HL-60/S4 treated with retinoic acid at 250 ng/mL for 4 days and 3 days (cell line): ENCODE results near the gene BST1.

Source experiments
- in situ Hi-C: fragments of 300-500 bp; cut with MboI; formaldehyde crosslinking; loops from 2 replicates; pipeline ENCODE4 v1.7.0; 2022; ENCODE audit warnings: low sequenced_read_pairs

BST1 gene, protein sequence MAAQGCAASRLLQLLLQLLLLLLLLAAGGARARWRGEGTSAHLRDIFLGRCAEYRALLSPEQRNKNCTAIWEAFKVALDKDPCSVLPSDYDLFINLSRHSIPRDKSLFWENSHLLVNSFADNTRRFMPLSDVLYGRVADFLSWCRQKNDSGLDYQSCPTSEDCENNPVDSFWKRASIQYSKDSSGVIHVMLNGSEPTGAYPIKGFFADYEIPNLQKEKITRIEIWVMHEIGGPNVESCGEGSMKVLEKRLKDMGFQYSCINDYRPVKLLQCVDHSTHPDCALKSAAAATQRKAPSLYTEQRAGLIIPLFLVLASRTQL

GRCh38 chr4:15702941-15703403 lies at the start of gene BST1:
TSS of gene BST1 (plus strand) at chr4:15703065. CDS start at chr4:15703145, 80 bp downstream.
- in situ Hi-C loops = no loop called here

GRCh38 chr4:15653420-15653819 lies 49.4 kb upstream of the BST1 start:
- in situ Hi-C loops = no loop called here

GRCh38 chr4:15653864-15654592 lies 48.8 kb upstream of the BST1 start:
- in situ Hi-C loops = no loop called here

- in situ Hi-C loops = no loop called here
These were observed 48.2 kb upstream of the BST1 start for GRCh38 chr4:15654593-15655222.

DNA sequence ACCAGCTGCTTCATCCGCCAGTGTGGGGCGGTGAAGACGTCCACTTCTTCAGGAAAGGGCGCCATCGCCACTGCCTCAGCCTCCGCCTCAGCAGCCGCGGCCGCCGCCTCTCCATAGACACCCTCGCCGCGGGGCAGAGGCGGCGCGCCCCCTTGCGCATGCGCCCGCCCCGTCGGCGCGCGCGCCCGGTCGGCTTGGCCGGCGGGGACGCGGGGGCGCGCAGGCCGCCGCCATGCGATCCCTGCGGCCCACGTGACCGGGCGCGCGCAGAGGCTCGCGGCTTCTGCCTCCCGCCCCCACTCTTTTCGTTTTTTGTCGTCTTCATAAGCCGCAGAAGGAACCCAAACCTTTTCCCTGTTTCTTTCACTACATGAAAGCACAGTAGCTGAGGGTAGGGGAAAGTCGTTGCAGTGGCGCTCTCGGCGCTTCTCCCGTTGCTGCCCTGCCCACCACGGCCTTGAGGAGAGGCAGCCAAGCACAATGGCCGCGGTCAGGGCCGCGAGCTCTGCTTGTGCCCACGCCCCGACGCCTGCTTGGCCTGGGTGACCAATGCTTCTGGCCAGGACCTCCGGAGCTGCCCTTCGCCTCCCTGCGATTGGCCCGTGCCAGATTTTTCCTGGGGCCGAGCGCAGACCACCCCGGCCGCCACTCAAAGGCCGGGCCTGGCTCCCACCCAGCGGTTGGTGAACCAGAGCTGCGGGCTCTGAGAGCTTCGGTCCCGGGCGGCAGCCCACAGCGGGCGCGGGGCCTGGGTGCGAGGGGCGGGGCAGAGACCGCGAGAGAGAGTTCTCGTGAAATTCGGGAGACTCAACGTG lies 47.4 kb upstream of the BST1 start, which contains the start of gene FBXL5:
Gene FBXL5, minus strand, starts transcription at position 135 of the 815 bp plus-strand sequence. Its CDS starts 70 bp downstream, at position 65.
- in situ Hi-C loops = no loop called here

DNA sequence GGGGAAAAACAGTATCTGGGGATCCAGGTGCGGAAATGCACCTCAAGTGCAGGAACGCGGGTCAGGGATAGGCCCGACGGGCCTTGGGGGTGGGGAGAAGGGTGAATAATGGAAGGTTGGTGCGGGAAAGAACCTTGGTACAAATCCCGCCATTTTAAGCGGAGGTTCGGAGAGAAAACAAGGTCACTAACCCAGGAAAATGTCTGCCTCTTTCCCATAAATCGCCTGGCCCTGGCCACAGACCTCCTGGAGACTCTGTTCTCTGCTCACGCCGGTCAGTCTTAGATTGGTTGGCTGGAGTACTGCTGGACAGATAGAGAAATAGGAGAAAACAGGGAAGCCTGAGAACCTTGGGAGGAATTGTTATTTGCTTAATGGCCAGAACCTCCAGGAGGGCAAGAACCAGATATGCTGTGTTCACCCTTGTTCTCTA lies 46.8 kb upstream of the BST1 start:
- in situ Hi-C loops = no loop called here

GRCh38 chr4:15657366-15657765 lies 45.5 kb upstream of the BST1 start:
- in situ Hi-C loops = no loop called here

DNA sequence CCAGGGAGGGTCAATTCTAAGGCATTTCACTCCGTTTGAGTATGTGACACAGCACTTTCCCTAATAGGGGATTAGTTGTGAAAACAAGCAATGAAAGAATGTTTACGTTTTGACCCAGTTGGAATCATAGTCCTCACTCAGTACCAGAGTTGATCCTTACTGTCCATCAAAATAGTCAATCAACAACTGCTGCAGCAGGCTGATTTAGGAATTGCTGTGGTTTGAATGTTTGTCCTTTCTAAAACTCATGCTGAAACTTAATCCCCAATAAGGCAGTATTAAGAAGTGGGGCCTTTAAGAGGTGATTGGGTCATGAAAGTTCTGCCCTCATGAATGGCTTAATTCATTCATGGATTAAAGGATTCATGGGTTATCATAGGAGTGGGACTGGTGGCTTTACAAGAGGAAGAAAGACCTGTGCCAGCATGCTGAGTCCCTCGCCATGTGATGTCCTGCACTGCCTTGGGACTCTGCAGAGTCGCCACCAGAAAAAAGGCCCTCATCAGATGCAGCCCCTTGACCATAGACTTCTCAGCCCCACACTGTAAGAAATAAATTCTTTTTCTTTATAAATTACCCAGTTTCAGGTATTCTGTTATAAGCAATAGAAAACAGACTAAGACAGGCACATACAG lies 44.6 kb upstream of the BST1 start:
- in situ Hi-C loops = no loop called here

DNA sequence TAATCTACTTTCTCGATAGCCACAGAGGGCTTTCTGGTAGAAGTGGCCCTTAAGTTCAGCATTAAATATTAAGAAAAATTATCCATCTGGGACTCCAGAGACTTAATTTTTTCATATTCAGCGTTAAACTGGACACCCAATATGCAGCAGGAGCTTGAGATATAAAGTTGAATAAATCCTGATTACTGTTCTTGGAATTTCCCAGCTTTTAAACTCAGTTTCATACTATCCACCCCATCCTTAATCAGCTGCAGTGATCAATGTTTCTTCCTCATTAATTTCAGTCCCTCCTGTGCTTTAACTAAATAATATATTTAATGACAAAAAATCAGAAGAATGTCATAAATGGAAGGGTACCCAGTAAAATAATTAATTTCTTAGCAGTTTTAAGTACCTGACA lies 44.1 kb upstream of the BST1 start:
- in situ Hi-C loops = no loop called here

GRCh38 chr4:15659768-15660570 lies 42.9 kb upstream of the BST1 start:
- in situ Hi-C loops = no loop called here

GRCh38 chr4:15665753-15666365 lies 37.0 kb upstream of the BST1 start:
- in situ Hi-C loops = no loop called here

- in situ Hi-C loops = no loop called here
These were observed 35.9 kb upstream of the BST1 start for GRCh38 chr4:15667006-15667405.

- in situ Hi-C loops = no loop called here
These were observed 34.1 kb upstream of the BST1 start for GRCh38 chr4:15668566-15669435.

DNA sequence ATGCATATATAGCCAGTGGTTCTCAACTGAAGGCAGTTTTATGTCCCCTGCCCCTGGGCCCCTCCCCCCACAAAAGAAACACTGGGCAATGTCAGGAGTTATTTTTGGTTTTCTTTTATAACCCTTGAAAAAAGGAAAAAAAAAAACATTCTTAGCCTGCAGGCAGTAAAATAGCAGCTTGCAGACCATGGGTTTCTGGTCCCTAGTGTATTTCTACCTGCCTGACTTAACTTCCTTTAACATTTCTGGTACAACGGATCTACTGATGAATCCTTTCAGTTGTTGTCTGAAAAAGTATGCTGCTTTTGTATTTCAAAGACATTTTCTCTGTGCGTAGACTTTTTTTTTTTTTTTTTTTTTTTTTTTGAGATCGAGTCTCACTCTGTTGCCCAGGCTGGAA lies 32.3 kb upstream of the BST1 start:
- in situ Hi-C loops = no loop called here

GRCh38 chr4:15672101-15672500 lies 30.8 kb upstream of the BST1 start:
- in situ Hi-C loops = no loop called here

- in situ Hi-C loops = no loop called here
These were observed 29.5 kb upstream of the BST1 start for GRCh38 chr4:15673337-15673736.

GRCh38 chr4:15674046-15674445 lies 28.8 kb upstream of the BST1 start:
- in situ Hi-C loops = no loop called here

DNA sequence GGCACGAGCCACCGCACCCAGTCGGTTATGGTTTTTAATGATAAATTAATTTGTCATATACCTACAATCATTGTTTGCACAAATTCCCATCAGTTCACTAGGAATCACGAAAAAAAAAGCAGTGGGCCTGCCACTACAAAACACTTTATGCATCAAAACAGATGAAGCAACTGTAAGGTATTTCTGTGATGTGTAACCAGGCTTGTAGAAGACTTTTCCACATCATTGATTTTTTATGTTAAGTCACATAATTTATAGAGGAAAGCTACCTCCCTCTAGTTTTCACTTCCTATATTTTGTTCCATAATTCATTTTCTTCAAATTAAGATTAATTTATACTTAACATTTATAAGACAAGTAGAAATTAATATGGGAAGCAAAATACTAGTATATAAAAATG lies 27.9 kb upstream of the BST1 start:
- in situ Hi-C loops = no loop called here
